Right cardiac atrium (tissue), 5 donors: ENCODE measurements around the gene BLOC1S4. TPM values are rescaled to one million over a fixed set of nuclear protein-coding genes. Genes with fewer than 3 reads are reported as not detected.

Source experiments
- ATAC-seq, 2 donors: fragments of 200-7000 bp; cut with Tn5 transposase; one replicate each; pipeline versions ENCODE4 v1.8.0 to v1.9.1; 2020; ENCODE audit warnings: moderate library complexity in 2 of 2, mild to moderate bottlenecking in 1 of 2
- DNase-seq, 3 donors: peaks; one replicate each; pipeline ENCODE4 v3.0.0-alpha.2; 2020
- H3K27ac ChIP-seq: one replicate; pipeline ENCODE4 v1.5.1; 2013; ENCODE audit warnings: mild to moderate bottlenecking, low read length, control low read depth, moderate library complexity
- H3K27me3 ChIP-seq: one replicate; pipeline ENCODE4 v1.6.1; 2013; ENCODE audit not compliant: control insufficient read depth, insufficient read depth
- H3K4me1 ChIP-seq: one replicate; pipeline ENCODE4 v1.6.1; 2013; ENCODE audit warnings: low read length; ENCODE audit not compliant: control insufficient read depth, insufficient read depth
- H3K4me3 ChIP-seq: one replicate; pipeline ENCODE4 v1.5.1; 2013; ENCODE audit warnings: low read length, control low read depth
- H3K9me3 ChIP-seq: one replicate; pipeline ENCODE4 v1.6.1; 2013; ENCODE audit warnings: low read length; ENCODE audit not compliant: control insufficient read depth
- WGBS: extraction: QIAGEN DNeasy Blood & Tissue Kit; methylation state at CpG from one replicate; pipeline ENCODE4 v1.1.7; 2013; 5-methylcytosine and 5-hydroxymethylcytosine counted together
- intact Hi-C, 4 donors: fragments of 100-400 bp; cut with DNase I; formaldehyde crosslinking; loops; one replicate each; pipeline versions ENCODE4 v1.11.0 to v1.14.0; 2022 to 2023
- polyA plus RNA-seq: library from polyadenylated mRNA; stranded (reverse); fragments of 200-250 nt; gene quantifications from one replicate; pipeline ENCODE4 v1.2.3, GENCODE V29; 2013
- total RNA-seq, 4 donors: library from RNA; stranded (reverse); fragmentation: NEBNext Ultra II Directional; extraction: Animal tissue kit (Norgen Biotek cat#: 25700); gene quantifications; one replicate each; pipeline ENCODE4 v1.2.1, GENCODE V29; 2021
- donor health status: healthy with polysubstance abuse.
- donor health status: DM: no; HTN: yes; CAD: no.
- donor health status: DM: no; HTN: no; CAD: no.
- donor health status: DM: no; HTN: yes; CAD: no; lungs with severe emphysema.
- donor health status: DM: yes; HTN: yes; CAD: no.

BLOC1S4 gene
- total and polyA plus RNA-seq, 5 donors: 7.0 to 9.1 (median 7.8) TPM

DNA sequence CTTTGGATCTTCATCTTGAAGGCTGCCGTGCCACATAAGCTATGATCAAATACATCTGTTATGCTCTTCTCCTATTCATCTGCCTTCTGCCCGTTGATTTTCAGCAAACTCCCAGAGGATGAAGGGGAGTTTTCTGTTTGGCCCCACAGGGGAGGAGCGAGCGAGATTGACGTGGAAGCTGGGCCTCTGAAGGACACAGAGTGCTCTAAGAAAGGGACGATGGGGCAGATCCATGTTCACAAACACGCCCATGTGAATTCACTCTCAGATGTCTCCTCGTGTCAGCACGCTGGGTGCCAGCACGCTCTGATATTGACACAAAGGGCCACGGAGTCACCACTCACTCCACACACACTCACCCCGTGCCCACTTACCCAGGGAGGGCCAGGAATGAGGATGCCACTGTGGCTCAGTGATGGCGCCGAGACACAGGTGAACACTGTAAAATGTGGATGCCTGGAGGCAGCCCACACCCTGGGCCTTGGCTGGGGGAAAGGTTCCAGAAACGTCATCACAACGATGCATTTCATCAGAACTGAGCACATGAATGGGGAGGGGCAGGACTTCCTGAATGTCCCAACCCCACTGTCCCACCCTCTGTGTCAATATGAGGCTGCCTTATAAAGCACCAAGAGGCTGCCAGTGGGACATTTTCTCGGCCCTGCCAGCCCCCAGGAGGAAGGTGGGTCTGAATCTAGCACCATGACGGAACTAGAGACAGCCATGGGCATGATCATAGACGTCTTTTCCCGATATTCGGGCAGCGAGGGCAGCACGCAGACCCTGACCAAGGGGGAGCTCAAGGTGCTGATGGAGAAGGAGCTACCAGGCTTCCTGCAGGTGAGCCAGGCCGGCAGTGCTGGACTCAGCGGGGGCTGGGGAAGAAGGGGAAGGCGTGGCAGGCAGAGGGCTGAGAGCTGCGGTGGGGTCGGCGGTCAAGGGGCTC lies 22.5 kb upstream of the BLOC1S4 start, which contains the start of gene S100P:
Gene S100P, plus strand, starts transcription at position 648 of the 946 bp plus-strand sequence. Its CDS starts 55 bp downstream, at position 703.
- WGBS: 80% methylated on average over 29 of the region's 29 CpGs
- no peak within 1 kb of the TSS for H3K27ac ChIP-seq
- no peaks in the 10 kb centered on the region for H3K9me3 ChIP-seq
- DNase-seq (no peak), ATAC-seq (peak in 1 of 2 donors; percentile 25)
- intact Hi-C loops: no loop called here
- peaks cover 12% of the 10 kb centered on the region for H3K4me1 ChIP-seq
- H3K27me3 ChIP-seq: no peaks in the 10 kb centered on the region
- H3K4me3 ChIP-seq: no peak within 1 kb of the TSS

DNA sequence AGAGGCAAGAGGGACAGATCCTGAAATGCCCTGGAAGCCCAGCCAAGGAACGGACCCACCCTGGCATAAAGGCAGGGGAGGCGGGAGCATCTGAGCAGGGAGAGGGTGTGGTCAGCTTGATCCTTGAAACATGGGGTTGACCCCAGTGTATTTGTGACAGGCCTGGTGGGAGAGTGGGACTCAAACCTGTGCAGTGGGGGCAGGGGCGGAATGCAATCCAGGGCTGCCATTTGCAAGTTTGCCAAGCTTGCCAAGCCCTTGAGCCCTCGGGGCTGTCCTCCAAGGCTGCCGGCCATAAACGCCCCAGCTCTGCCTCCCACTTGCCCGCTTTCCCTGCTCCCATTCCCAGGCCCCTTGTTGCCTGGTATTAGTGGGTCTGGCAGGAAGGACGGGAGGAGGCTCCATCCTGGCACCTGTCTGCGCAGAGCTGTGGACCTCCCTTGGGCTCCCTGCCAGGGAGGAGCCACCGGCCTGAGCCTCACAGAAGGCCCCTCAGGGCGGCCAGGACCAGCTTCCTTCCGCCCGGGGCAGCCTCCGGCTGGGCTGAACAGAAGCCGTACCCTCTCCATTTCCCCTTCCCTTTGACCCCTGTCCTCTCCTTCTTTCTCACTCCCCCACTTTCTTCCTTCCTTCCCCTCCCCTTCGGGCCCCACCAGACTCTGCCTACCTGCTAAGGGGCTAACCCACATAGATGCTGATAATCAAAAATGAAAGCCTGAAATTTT lies 21.6 kb upstream of the BLOC1S4 start:
- ATAC-seq: peak; percentile 9 to 25
- Histone ChIP-seq H3K4me3 (no peak overlapping the region), H3K4me1 (peaks cover 12% of the 10 kb centered on the region), H3K27me3 (no peaks in the 10 kb centered on the region), H3K9me3 (no peaks in the 10 kb centered on the region), H3K27ac (no peak overlapping the region)
- peak in 1 of 3 donors; percentile 52 for DNase-seq
- intact Hi-C loops: no loop called here
- 76% methylated on average over 16 of the region's 16 CpGs for WGBS

DNA sequence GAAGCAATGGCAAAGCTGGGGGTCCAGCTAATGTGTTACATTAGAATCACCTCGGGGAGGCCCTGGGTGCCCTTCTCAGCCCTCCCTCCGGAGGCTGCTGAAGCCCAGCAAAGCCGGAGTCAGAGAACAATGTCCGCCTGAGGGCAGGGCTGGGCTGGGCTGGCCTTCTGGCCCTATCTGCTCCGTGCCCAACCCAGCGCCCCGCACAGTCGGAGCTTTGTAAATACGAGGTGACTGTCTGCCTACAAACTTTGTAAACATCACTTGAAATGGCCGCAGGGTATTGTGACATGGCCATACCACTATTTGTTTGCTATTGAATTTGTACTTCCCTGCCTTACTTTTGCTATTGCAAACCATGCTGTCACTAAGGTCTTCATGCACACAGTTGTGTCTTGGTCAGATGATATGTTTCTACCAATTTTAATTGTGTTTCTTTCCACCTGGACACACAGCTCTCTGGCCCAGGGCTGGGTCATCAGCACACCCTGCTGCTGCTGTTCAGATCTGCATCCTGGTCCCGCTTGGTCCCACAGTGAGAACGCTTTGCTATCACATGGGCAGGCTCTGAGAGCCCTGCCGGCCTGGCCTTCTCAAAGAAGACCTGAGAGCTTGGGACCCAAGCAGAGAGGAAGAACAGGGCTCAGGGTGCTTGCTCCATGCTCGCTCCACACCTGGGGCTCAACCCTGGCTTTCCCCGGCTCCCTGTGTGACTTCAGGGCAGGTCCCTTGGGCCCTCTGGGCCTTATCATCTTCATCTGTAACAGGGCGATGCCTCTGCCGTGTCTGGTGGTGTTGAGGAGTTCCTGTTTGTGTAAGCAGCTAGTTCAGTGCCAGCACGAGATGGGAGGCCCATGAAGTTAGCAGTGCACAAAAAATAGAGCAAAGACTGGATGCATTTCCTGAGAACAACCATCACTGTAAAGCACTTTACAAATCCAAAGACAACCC lies 20.0 kb upstream of the BLOC1S4 start:
- intact Hi-C loops: no loop called here
- no peak for DNase-seq
- H3K27ac ChIP-seq: peak overlapping the region; percentile 77
- no peaks in the 10 kb centered on the region for H3K27me3 ChIP-seq
- peak; percentile 9 to 23 for ATAC-seq
- peaks cover 12% of the 10 kb centered on the region for H3K4me1 ChIP-seq
- WGBS: 72% methylated on average over 18 of the region's 18 CpGs
- H3K4me3 ChIP-seq: no peak overlapping the region
- no peaks in the 10 kb centered on the region for H3K9me3 ChIP-seq

DNA sequence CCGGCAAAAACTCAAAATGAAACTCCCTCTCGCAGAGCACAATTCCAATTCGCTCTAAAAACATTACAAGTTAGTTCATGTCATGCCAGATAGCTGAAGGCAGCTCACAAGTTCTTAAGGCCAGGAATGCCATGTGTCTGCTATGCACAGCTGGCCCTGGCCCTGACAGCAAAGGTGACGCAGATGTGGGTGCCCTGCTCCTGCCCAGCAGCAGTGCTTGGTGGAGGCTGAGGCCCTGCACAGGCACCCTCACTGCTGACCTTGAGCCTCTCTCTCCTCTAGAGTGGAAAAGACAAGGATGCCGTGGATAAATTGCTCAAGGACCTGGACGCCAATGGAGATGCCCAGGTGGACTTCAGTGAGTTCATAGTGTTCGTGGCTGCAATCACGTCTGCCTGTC lies 19.4 kb upstream of the BLOC1S4 start:
- peak; percentile 52 to 57 for ATAC-seq
- peaks cover 12% of the 10 kb centered on the region for H3K4me1 ChIP-seq
- intact Hi-C loops: no loop called here

DNA sequence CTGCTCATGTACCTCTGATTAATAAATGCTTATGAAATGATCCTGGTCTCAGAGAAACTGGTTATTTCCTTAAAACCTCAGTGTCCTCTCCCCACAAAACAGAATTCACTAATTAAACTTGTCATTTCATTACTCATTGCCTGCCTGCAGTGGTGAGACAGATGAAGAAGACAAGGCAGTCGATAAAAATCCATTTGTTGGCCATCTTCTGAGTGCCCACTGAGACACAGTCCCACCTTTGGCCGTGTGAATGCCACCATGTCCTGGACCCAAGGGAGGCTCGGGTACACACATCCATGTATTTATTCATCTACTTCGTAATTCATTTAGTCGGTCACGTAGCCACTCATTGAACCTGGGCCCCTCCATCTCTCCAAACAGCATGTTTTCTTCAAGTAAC lies 18.8 kb upstream of the BLOC1S4 start:
- 96% methylated on average over 6 of the region's 6 CpGs for WGBS
- Histone ChIP-seq H3K9me3 (no peaks in the 10 kb centered on the region), H3K4me1 (peaks cover 12% of the 10 kb centered on the region), H3K27me3 (no peaks in the 10 kb centered on the region), H3K4me3 (no peak overlapping the region), H3K27ac (peak overlapping the region; percentile 74)
- ATAC-seq (no peak), DNase-seq (no peak)
- intact Hi-C loops: no loop called here

More for the DNA sequence above, 19.4 kb upstream of the BLOC1S4 start:
- Histone ChIP-seq H3K27me3 (no peaks in the 10 kb centered on the region), H3K27ac (peak overlapping the region; percentile 74), H3K9me3 (no peaks in the 10 kb centered on the region), H3K4me3 (no peak overlapping the region)
- 67% methylated on average over 8 of the region's 8 CpGs for WGBS
- DNase-seq: no peak

DNA sequence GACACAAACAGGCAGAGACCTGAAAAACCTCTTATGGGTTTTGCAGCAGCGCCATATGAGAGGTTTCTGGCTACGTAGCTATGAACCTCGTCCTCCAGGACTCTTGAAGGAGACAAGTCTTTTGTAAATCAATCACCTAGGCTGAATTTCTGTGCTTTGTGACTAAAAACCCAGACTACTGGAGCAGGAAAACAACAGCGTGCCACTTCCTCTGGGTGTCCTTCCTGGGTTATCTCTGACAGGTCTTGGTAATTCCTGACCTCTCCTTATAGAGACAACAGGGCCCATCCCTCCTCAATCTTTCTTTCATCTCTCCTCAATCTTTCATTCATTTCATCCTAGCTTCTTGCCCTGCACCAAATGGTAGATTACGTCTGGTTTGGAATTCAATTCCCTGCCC lies 16.6 kb upstream of the BLOC1S4 start:
- intact Hi-C loops: no loop called here
- 66% methylated on average over 5 of the region's 5 CpGs for WGBS
- H3K9me3 ChIP-seq: no peaks in the 10 kb centered on the region
- no peak overlapping the region for H3K4me3 ChIP-seq
- no peak overlapping the region for H3K27ac ChIP-seq
- DNase-seq: no peak
- H3K4me1 ChIP-seq: peaks cover 16% of the 10 kb centered on the region
- ATAC-seq: no peak
- H3K27me3 ChIP-seq: no peaks in the 10 kb centered on the region

DNA sequence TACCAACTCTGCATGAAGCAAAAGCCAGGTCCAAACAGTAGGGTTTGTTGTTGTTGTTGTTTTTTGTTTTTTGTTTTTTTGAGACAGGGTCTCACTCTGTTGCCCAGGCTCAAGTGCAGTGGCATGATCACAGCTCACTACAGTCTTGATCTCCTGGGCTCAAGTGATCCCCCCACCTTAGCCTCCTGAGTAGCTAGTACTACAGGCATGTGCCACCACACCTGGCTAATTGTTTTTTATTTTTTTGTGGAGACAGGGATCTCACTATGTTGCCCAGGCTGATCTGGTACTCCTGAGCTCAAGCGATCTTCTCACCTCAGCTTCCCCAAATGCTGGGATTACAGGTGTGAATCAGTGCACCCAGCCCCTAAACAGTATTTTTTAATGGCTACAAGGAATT lies 16.1 kb upstream of the BLOC1S4 start:
- Histone ChIP-seq H3K4me3 (no peak overlapping the region), H3K27ac (no peak overlapping the region), H3K9me3 (no peaks in the 10 kb centered on the region), H3K4me1 (peaks cover 16% of the 10 kb centered on the region), H3K27me3 (no peaks in the 10 kb centered on the region)
- intact Hi-C loops: no loop called here
- no peak for ATAC-seq
- 98% methylated on average over 1 of the region's 1 CpG for WGBS
- DNase-seq: no peak

DNA sequence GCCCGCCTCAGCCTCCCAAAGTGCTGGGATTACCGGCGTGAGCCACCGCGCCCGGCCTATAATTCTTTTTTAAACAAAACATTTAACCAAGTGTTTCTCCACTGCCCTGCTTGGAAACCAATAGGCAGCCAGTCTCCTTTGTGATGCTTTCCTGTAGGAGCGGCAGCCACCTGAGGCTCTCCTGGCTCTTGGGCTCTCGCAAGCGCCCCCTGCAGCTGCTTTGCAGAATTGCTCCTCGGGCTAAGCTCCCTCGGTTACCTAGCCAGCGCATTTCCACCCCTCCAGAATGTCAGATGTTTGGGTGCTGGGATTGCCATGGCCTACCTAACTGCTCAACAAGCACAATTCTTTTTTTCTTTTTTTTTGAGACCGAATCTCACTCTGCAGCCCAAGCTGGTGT lies 14.6 kb upstream of the BLOC1S4 start:
- ATAC-seq (no peak), DNase-seq (no peak)
- WGBS: 81% methylated on average over 13 of the region's 13 CpGs
- intact Hi-C loops: no loop called here
- H3K27me3 ChIP-seq: no peaks in the 10 kb centered on the region
- H3K4me3 ChIP-seq: no peak overlapping the region
- H3K9me3 ChIP-seq: no peaks in the 10 kb centered on the region
- no peak overlapping the region for H3K27ac ChIP-seq
- peaks cover 12% of the 10 kb centered on the region for H3K4me1 ChIP-seq

- 0% methylated on average over 1 of the region's 1 CpG for WGBS
- DNase-seq: no peak
- ATAC-seq: no peak
- intact Hi-C loops: no loop called here
- H3K4me3 ChIP-seq: no peak overlapping the region
- H3K9me3 ChIP-seq: no peaks in the 10 kb centered on the region
- H3K27ac ChIP-seq: no peak overlapping the region
- no peaks in the 10 kb centered on the region for H3K27me3 ChIP-seq
- peaks cover 12% of the 10 kb centered on the region for H3K4me1 ChIP-seq
These were observed 13.2 kb upstream of the BLOC1S4 start for GRCh38 chr4:6702761-6703160.

DNA sequence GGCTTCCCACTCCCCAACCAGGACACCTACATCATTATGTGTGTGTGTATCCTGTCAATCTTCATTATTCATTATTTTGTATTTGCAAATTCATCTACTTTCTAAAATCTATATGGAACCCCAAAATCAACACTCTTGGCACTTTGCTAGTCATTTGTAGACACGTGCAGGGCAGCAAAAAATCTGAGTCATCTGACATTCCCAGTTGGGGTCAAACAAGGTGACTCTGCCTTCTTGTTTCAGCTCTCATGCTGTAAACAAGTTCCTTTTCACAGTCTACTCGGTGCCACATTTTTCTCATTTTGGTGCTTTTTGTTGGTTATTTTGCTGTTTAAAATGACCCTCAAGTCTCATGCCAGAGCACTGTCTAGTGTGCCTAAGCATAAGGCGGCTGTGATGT lies 12.2 kb upstream of the BLOC1S4 start:
- Histone ChIP-seq H3K4me1 (peaks cover 12% of the 10 kb centered on the region), H3K4me3 (no peak overlapping the region), H3K27ac (peak overlapping the region; percentile 29), H3K9me3 (no peaks in the 10 kb centered on the region), H3K27me3 (no peaks in the 10 kb centered on the region)
- 62% methylated on average over 3 of the region's 3 CpGs for whole genome bisulfite sequencing
- DNase-seq: no peak
- no peak for ATAC-seq
- intact Hi-C loops: no loop called here
